ENCODE results near the gene UTP18.

Gene UTP18

DNA sequence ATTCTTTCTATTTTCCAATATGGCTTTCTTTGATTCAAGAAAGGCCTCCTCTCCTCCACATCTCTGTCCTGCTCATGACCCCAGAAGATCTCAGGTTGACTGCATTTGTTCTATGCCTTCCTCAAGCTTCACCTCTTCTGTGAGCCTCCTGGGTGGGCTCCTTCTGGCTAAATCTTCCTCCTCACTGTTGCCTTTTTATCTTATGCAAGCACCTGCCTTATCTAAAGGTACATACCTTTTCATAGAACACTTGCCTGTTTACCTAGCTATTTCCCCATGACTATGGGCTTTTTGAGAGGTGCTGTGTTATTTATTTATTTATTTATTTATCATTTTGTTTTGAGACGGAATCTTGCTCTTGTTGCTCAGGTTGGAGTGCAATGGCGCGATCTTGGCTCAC is 81.1 kb downstream of the UTP18 start:
- Histone ChIP-seq H3K4me1 (ENCODE audit: low read depth, poor library complexity, severe bottlenecking) (no peaks in the 10 kb centered on the region), H2AFZ (ENCODE audit: low read depth) (no peak overlapping the region), H3K27me3 (ENCODE audit: insufficient read depth, low read depth) (no peaks in the 10 kb centered on the region)

DNA sequence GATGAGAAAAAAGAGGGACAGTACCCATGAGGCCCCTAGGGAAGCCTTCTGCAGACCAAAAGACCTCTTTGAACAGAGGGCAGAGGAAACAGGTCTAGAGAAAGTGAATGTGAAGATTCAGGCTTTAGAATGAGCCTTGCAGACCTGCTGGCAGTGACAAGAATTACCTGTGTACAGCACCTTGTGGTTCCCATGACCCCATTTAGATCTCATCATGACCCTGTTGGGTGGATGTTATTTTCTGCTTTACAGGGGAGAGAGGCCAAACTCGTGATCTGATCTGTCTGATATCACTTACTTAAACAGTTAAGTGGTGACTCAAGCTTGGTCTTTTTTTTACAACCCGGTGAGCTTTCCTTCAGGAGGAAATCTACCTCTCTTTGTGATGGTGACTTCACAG is 81.9 kb downstream of the UTP18 start:
- H3K79me2 ChIP-seq (ENCODE audit: insufficient read depth, low read depth): no peaks in the 10 kb centered on the region

More for the DNA sequence above, 81.1 kb downstream of the UTP18 start:
- no peaks in the 10 kb centered on the region for H3K36me3 ChIP-seq (ENCODE audit: insufficient read depth)
- no peak overlapping the region for H3K4me3 ChIP-seq (IDR thresholded peaks at IDR 0.05; ENCODE audit: insufficient read depth, low read depth, low read length)
- H3K9ac ChIP-seq: no peak overlapping the region
- no peaks in the 10 kb centered on the region for H3K79me2 ChIP-seq (ENCODE audit: insufficient read depth, low read depth)
- H4K20me1 ChIP-seq (ENCODE audit: insufficient read depth): no peaks in the 10 kb centered on the region
- TF ChIP-seq, protein P1, sequence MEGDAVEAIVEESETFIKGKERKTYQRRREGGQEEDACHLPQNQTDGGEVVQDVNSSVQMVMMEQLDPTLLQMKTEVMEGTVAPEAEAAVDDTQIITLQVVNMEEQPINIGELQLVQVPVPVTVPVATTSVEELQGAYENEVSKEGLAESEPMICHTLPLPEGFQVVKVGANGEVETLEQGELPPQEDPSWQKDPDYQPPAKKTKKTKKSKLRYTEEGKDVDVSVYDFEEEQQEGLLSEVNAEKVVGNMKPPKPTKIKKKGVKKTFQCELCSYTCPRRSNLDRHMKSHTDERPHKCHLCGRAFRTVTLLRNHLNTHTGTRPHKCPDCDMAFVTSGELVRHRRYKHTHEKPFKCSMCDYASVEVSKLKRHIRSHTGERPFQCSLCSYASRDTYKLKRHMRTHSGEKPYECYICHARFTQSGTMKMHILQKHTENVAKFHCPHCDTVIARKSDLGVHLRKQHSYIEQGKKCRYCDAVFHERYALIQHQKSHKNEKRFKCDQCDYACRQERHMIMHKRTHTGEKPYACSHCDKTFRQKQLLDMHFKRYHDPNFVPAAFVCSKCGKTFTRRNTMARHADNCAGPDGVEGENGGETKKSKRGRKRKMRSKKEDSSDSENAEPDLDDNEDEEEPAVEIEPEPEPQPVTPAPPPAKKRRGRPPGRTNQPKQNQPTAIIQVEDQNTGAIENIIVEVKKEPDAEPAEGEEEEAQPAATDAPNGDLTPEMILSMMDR (conservative IDR thresholded peaks at IDR 0.05; ENCODE audit: low read depth, low read length): no peak
- no peak overlapping the region for H3K27ac ChIP-seq
- H3K4me2 ChIP-seq: no peak overlapping the region

DNA sequence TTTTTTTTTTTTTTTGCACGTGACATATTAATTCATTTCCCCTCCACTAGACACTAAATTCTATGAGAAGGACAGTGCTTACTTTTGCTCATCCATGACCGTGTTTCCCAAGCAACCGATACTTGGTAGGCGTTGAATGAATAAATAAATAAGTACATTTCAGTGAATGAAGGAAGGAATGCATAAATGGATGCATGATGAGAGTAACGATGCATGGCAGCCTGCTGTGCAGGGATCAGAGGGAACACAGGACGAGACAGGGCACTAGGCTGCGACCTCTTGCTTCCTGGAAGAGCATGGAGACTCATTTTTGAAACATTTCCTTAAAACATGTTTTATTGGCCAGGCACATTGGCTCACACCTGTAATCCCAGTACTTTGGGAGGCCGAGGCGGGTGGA is 84.2 kb downstream of the UTP18 start:
- H2AFZ ChIP-seq (ENCODE audit: low read depth): no peak overlapping the region
- no peak overlapping the region for H3K9ac ChIP-seq
- H3K4me1 ChIP-seq (ENCODE audit: low read depth, poor library complexity, severe bottlenecking): no peaks in the 10 kb centered on the region
- H3K4me2 ChIP-seq: no peak overlapping the region
- no peaks in the 10 kb centered on the region for H4K20me1 ChIP-seq (ENCODE audit: insufficient read depth)
- no peak overlapping the region for H3K4me3 ChIP-seq (IDR thresholded peaks at IDR 0.05; ENCODE audit: insufficient read depth, low read depth, low read length)
- H3K27me3 ChIP-seq (ENCODE audit: insufficient read depth, low read depth): no peaks in the 10 kb centered on the region
- H3K27ac ChIP-seq: no peak overlapping the region
- no peaks in the 10 kb centered on the region for H3K79me2 ChIP-seq (ENCODE audit: insufficient read depth, low read depth)
- H3K36me3 ChIP-seq (ENCODE audit: insufficient read depth): no peaks in the 10 kb centered on the region
- TF ChIP-seq, protein P1 (conservative IDR thresholded peaks at IDR 0.05; ENCODE audit: low read depth, low read length): no peak

More for the DNA sequence above, 81.9 kb downstream of the UTP18 start:
- Histone ChIP-seq H2AFZ (ENCODE audit: low read depth) (no peak overlapping the region), H3K36me3 (ENCODE audit: insufficient read depth) (no peaks in the 10 kb centered on the region), H3K4me2 (no peak overlapping the region), H4K20me1 (ENCODE audit: insufficient read depth) (no peaks in the 10 kb centered on the region), H3K27me3 (ENCODE audit: insufficient read depth, low read depth) (no peaks in the 10 kb centered on the region), H3K27ac (no peak overlapping the region), H3K4me3 (IDR thresholded peaks at IDR 0.05; ENCODE audit: insufficient read depth, low read depth, low read length) (no peak overlapping the region), H3K4me1 (ENCODE audit: low read depth, poor library complexity, severe bottlenecking) (no peaks in the 10 kb centered on the region), H3K9ac (no peak overlapping the region)
- TF ChIP-seq, protein P1 (conservative IDR thresholded peaks at IDR 0.05; ENCODE audit: low read depth, low read length): no peak

DNA sequence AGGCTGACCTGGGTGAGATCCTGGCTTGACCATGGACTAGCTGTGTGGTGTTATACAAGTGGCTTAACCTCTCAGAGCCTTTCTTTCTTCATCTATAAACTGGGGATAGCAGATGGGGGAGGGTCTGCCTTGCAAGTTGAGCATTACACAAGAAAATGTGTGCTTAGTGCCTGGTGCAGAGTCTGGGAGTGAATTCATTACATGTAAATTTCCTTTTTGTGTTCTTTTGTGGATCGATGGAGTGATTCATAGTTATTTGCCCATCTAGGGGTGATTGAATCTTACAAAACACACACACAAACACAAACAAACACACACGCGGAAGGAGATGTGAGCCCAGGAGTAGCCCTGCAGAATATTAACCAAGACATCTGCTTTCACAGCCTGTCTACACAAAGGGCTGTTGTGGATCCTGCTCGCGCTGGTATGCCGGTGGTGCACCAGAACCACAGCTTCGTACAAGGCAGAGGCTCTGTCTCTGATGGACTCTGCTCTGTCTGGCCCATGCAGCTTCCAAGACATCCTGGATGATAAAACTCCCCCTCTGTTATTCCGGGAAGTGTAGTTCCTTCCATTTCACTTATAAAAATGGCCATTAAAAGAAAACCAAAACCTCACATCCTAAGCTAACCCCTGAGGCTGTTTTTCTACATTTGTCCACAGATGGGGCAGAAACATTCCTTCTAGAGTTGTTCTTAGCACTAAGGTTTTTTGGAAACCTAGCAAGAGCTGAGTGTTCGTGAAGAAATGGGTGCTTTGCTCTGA is 86.1 kb downstream of the UTP18 start:
- Histone ChIP-seq H3K9ac (no peak overlapping the region), H2AFZ (ENCODE audit: low read depth) (no peak overlapping the region), H3K4me1 (ENCODE audit: low read depth, poor library complexity, severe bottlenecking) (no peaks in the 10 kb centered on the region), H3K79me2 (ENCODE audit: insufficient read depth, low read depth) (no peaks in the 10 kb centered on the region), H4K20me1 (ENCODE audit: insufficient read depth) (no peaks in the 10 kb centered on the region), H3K36me3 (ENCODE audit: insufficient read depth) (no peaks in the 10 kb centered on the region), H3K4me2 (no peak overlapping the region), H3K4me3 (IDR thresholded peaks at IDR 0.05; ENCODE audit: insufficient read depth, low read depth, low read length) (no peak overlapping the region), H3K27ac (no peak overlapping the region), H3K27me3 (ENCODE audit: insufficient read depth, low read depth) (no peaks in the 10 kb centered on the region)
- TF ChIP-seq, protein P1 (conservative IDR thresholded peaks at IDR 0.05; ENCODE audit: low read depth, low read length): no peak

All from KMS-11 (cell line).